ENCODE results near the gene TRIM9.

GRCh38 chr14:50974118-50974517 lies 120.8 kb downstream of the TRIM9 start:
- TF ChIP-seq CTCF (IDR thresholded peaks at IDR 0.05): no peak
- TF ChIP-seq POLR2AphosphoS5 (IDR thresholded peaks at IDR 0.05; ENCODE audit: insufficient read depth in 1 of 2, low read depth in 1 of 2): no peak
- no peak for TF ChIP-seq POLR2A (IDR thresholded peaks at IDR 0.05)

Measured in vagina (tissue), 2 donors.